K562 (cell line): ENCODE results near the gene NFIB. TPM values are rescaled to one million over a fixed set of nuclear protein-coding genes. Genes with fewer than 3 reads are reported as not detected.

Experiments used
- ATAC-seq: fragments of 200-7000 bp; cut with Tn5 transposase; 3 replicates; pipeline ENCODE4 v1.9.1; 2020; ENCODE audit warnings: moderate library complexity
- BruUV-seq: library from RNA; stranded (reverse); fragments of 400-500 nt; replicated peaks from 2 replicates; lab custom pipeline; 2021; lab: Mats Ljungman, UMichigan
- CTCF ChIA-PET: fragments of 300-600 bp; formaldehyde crosslinking; extraction: SDS; loops from one replicate; lab custom pipeline; 2021; ENCODE audit warnings: low intra/inter-chr PET ratio; lab: Yijun Ruan, JAX
- POLR2A ChIA-PET: fragments of 300-600, 350-650 bp; sonication (Branson Sonifier 250); formaldehyde crosslinking; extraction: SDS; loops from one replicate; lab custom pipeline; 2021; ENCODE audit warnings: antibody characterized with exemption, inconsistent platforms; lab: Yijun Ruan, JAX
- DNase-seq, 4 experiments: peaks; one replicate each; pipeline versions ENCODE4 v3.0.0 to v3.0.0-alpha.2; 2011 to 2018; ENCODE audit warnings: low spot score in 3 of 4, mixed read lengths in 3 of 4; ENCODE audit errors: extremely low read depth in 1 of 4
- FAIRE-seq: peaks from 2 replicates; lab custom pipeline; 2011; peaks lifted over from hg19 to GRCh38; lab: Jason Lieb, UNC
- H2AFZ ChIP-seq: 2 replicates; pipeline ENCODE4 v1.6.0; 2011; ENCODE audit warnings: low read depth, low read length, control low read depth, inconsistent platforms
- H3K27ac ChIP-seq: fragments of 200-600 bp; 3 replicates; pipeline ENCODE4 v1.8.0; 2011; ENCODE audit warnings: low read depth, mild to moderate bottlenecking, control low read depth, inconsistent platforms, low read length, moderate library complexity, mixed read lengths; ENCODE audit errors: extremely low read depth
- H3K27me3 ChIP-seq, 2 experiments: fragments of 300-600 bp in 1 of 2; 2 replicates in 1 of 2; 3 replicates in 1 of 2; pipeline versions ENCODE4 v1.6.0 to v1.8.0; 2011; ENCODE audit warnings: inconsistent platforms in 2 of 2, low read length in 2 of 2, mild to moderate bottlenecking in 1 of 2, mixed read lengths in 1 of 2, moderate library complexity in 1 of 2; ENCODE audit not compliant: control insufficient read depth in 2 of 2, insufficient read depth in 2 of 2
- H3K36me3 ChIP-seq: fragments of 300-600 bp; 3 replicates; pipeline ENCODE4 v1.8.0; 2011; ENCODE audit warnings: mild to moderate bottlenecking, low read length, inconsistent platforms; ENCODE audit not compliant: control insufficient read depth, insufficient read depth
- H3K4me1 ChIP-seq, 2 experiments: fragments of 200-600 bp in 1 of 2; replicated peaks in 1 of 2; 2 replicates in 1 of 2; 3 replicates in 1 of 2; pipeline versions ENCODE4 v1.5.1 to v1.8.0; 2011; ENCODE audit warnings: inconsistent platforms in 2 of 2, low read length in 2 of 2, mild to moderate bottlenecking in 1 of 2, mixed read lengths in 1 of 2, moderate library complexity in 1 of 2; ENCODE audit not compliant: control insufficient read depth in 2 of 2, insufficient read depth in 2 of 2
- H3K4me2 ChIP-seq: 2 replicates; pipeline ENCODE4 v1.6.1; 2011; ENCODE audit warnings: low read length, control low read depth, inconsistent platforms, mixed read lengths; ENCODE audit not compliant: insufficient read depth
- H3K4me3 ChIP-seq: fragments of 200-600 bp; sonication (generic), shearing (Covaris generic); 2 replicates; pipeline ENCODE4 v1.5.1; 2016; ENCODE audit warnings: control low read depth, inconsistent platforms
- H3K79me2 ChIP-seq: fragments of 200-600 bp; 3 replicates; pipeline ENCODE4 v1.8.0; 2011; ENCODE audit warnings: low read length, inconsistent platforms; ENCODE audit not compliant: control insufficient read depth, insufficient read depth
- H3K9ac ChIP-seq, 2 experiments: 2 replicates each; pipeline versions ENCODE4 v1.6.0 to v1.6.1; 2011; ENCODE audit warnings: low read depth in 2 of 2, low read length in 2 of 2, control low read depth in 1 of 2, inconsistent platforms in 1 of 2, mild to moderate bottlenecking in 1 of 2, mixed read lengths in 1 of 2; ENCODE audit not compliant: insufficient read depth in 1 of 2
- H3K9me1 ChIP-seq: one replicate; pipeline ENCODE4 v1.6.0; 2011; ENCODE audit warnings: inconsistent platforms, mild to moderate bottlenecking, low read length, moderate library complexity; ENCODE audit not compliant: control insufficient read depth, insufficient read depth
- H3K9me3 ChIP-seq: replicated peaks from 2 replicates; pipeline ENCODE4 v1.5.1; 2011; ENCODE audit warnings: low read depth, low read length, inconsistent platforms; ENCODE audit not compliant: control insufficient read depth, insufficient read depth
- H4K20me1 ChIP-seq: replicated peaks from 2 replicates; pipeline ENCODE4 v1.6.1; 2011; ENCODE audit warnings: low read length, inconsistent platforms, mixed read lengths; ENCODE audit not compliant: control insufficient read depth, insufficient read depth
- ADNP ChIP-seq: fragments of 200-800 bp; sonication (Bioruptor generic); IDR thresholded peaks from 2 replicates; pipeline ENCODE4 v1.6.1; 2016; ENCODE audit warnings: missing genetic modification characterization, missing compliant biosample characterization
- BRD4 ChIP-seq: fragments of 200-600 bp; sonication (generic); IDR thresholded peaks from 2 replicates; pipeline ENCODE4 v1.6.1; 2017; ENCODE audit warnings: inconsistent platforms
- CTBP1 ChIP-seq: fragments of 450-650 bp; IDR thresholded peaks from 2 replicates; pipeline ENCODE4 v1.6.1; 2016; ENCODE audit warnings: borderline replicate concordance
- DIDO1 ChIP-seq: fragments of 450-650 bp; IDR thresholded peaks from 2 replicates; pipeline ENCODE4 v1.6.1; 2016; ENCODE audit warnings: low read depth, missing biosample characterization, missing genetic modification characterization
- ILF3 ChIP-seq: fragments of 450-650 bp; IDR thresholded peaks from 2 replicates; pipeline ENCODE4 v1.6.1; 2018; ENCODE audit warnings: antibody characterized with exemption, mild to moderate bottlenecking, moderate library complexity, borderline replicate concordance
- NFATC3 ChIP-seq: fragments of 450-650 bp; IDR thresholded peaks from 2 replicates; pipeline ENCODE4 v1.6.1; 2017; ENCODE audit warnings: mild to moderate bottlenecking
- WHSC1 ChIP-seq: IDR thresholded peaks from one replicate; pipeline ENCODE4 v1.6.1; 2012; ENCODE audit warnings: low read length, control low read depth, inconsistent platforms
- WGBS: fragments of 100-300 bp; shearing (Covaris generic); methylation state at CpG from one replicate; pipeline ENCODE4 v1.1.6; 2016; ENCODE audit warnings: low coverage, mixed read lengths; ENCODE audit not compliant: insufficient coverage; ENCODE audit errors: missing lambda C conversion rate; 5-methylcytosine and 5-hydroxymethylcytosine counted together
- in situ Hi-C: fragments of 300-500 bp; cut with MboI; formaldehyde crosslinking; loops from 4 replicates; pipeline ENCODE4 v1.15.0; 2018; ENCODE audit warnings: inconsistent platforms, mixed read lengths
- intact Hi-C: fragments of 100-400 bp; cut with micrococcal nuclease; formaldehyde crosslinking; loops from 2 replicates; pipeline ENCODE4 v1.14.2; 2022
- polyA plus RNA-seq, 8 experiments: library from polyadenylated mRNA; depleted of rRNA in 4 of 8; stranded (reverse) in 5 of 8; unstranded in 3 of 8; fragments of >200 nt; fragmentation: Nextera tagmentation in 2 of 8; fragmentation: Illumina TruSeq in 1 of 8; extraction: Ambion mirVana in 2 of 8; extraction: Trizol in 1 of 8; gene quantifications; 2 replicates each; pipeline versions ENCODE4 v1.2.1 to v1.2.3, GENCODE V29; 2011 to 2014; ENCODE audit warnings: inconsistent platforms in 1 of 8, missing spikeins in 1 of 8
- total RNA-seq, 7 experiments: library from RNA; depleted of rRNA in 6 of 7; stranded (reverse); fragments of >200 nt in 6 of 7; fragmentation: Illumina TruSeq in 2 of 7; extraction: Trizol in 2 of 7; gene quantifications; 2 replicates each; pipeline versions ENCODE4 v1.2.1 to v1.2.3, GENCODE V29; 2011 to 2021; ENCODE audit warnings: low replicate concordance in 1 of 7
- TF ChIP-seq, protein P1 (sequence below): fragments of 450-650 bp; IDR thresholded peaks from one replicate; pipeline ENCODE4 v1.6.1; 2018; ENCODE audit warnings: mild to moderate bottlenecking, moderate library complexity; ENCODE audit not compliant: partially characterized antibody

NFIB gene
- total and polyA plus RNA-seq, 9 of the 15 experiments (the other 6 are each of a cell fraction or from before 2014, with no cell fraction given), result 1.2 to 3.3 (median 1.9) TPM

DNA sequence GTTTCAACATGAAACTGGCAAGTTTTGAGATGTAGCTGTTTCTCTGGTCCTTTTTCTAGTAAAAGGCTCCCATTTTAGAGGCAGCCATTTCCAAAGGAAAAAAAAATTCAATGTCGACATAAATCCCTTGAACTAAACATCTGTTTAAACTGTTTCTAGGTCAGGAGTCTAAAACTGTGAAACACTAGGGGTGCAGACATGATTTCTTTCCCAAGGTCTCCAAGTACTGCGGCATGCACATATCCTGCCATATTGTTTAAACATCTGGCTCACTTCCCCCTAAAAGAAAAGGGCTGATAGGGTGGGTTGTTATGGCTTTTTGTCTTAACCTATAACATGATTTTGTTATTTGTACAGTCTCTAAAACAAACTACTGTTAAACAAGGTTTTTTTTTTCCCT lies 51.1 kb downstream of the NFIB start:
- H3K9me1 ChIP-seq, result no peaks in the 10 kb centered on the region
- TF ChIP-seq DIDO1 (tag) (no peak), ADNP (tag) (no peak), BRD4 (no peak), WHSC1 (no peak), CTBP1 (no peak), NFATC3 (no peak), ILF3 (no peak)
- H2AFZ ChIP-seq, result no peak overlapping the region
- ChIA-PET POLR2A (no interaction called here), CTCF (no interaction called here)
- WGBS, result 6% methylated on average over 2 of the region's 2 CpGs
- H3K79me2 ChIP-seq, result no peaks in the 10 kb centered on the region
- H3K4me3 ChIP-seq, result no peak overlapping the region
- no peak overlapping the region for H3K4me2 ChIP-seq
- no peak for ATAC-seq
- H3K4me1 ChIP-seq, result no peaks in the 10 kb centered on the region
- FAIRE-seq, result no peak
- H4K20me1 ChIP-seq, result no peaks in the 10 kb centered on the region
- no peaks in the 10 kb centered on the region; a peak in 1 of 5 replicates for H3K27me3 ChIP-seq
- no peaks in the 10 kb centered on the region for H3K36me3 ChIP-seq
- in situ Hi-C loops (no loop called here), intact Hi-C loops (no loop called here)
- H3K27ac ChIP-seq, result no peak overlapping the region
- no TSS peak for BruUV-seq
- DNase-seq, result no peak
- H3K9me3 ChIP-seq, result no peaks in the 10 kb centered on the region
- H3K9ac ChIP-seq, result no peak overlapping the region

DNA sequence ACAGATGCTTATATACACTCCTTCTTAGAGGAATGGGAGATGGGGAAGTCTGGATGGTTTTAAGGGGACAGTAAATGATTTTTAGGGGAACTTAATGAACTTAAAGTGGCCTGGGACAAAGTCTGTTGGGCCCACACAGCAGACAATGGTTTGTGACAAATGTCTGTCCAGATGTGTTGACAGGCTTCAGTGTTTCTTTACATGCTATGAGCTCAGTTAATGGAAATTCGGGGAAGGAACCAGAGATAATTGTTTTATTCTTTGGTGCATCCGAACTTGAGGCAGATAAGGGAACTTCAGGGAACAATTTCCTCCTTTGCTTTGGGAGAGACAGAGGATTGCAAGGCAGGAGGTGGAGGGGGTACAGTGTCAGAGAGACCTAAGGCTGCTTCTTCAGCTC lies 52.3 kb downstream of the NFIB start:
- 0% methylated on average over 2 of the region's 2 CpGs for WGBS
- Histone ChIP-seq H4K20me1 (no peaks in the 10 kb centered on the region), H3K9ac (no peak overlapping the region), H3K4me1 (no peaks in the 10 kb centered on the region), H3K9me3 (no peaks in the 10 kb centered on the region), H3K27ac (no peak overlapping the region), H3K27me3 (no peaks in the 10 kb centered on the region; a peak in 1 of 5 replicates), H3K4me3 (no peak overlapping the region), H3K9me1 (no peaks in the 10 kb centered on the region), H3K79me2 (no peaks in the 10 kb centered on the region), H2AFZ (no peak overlapping the region), H3K36me3 (no peaks in the 10 kb centered on the region), H3K4me2 (no peak overlapping the region)
- in situ Hi-C loops, result no loop called here
- TF ChIP-seq, protein P1, sequence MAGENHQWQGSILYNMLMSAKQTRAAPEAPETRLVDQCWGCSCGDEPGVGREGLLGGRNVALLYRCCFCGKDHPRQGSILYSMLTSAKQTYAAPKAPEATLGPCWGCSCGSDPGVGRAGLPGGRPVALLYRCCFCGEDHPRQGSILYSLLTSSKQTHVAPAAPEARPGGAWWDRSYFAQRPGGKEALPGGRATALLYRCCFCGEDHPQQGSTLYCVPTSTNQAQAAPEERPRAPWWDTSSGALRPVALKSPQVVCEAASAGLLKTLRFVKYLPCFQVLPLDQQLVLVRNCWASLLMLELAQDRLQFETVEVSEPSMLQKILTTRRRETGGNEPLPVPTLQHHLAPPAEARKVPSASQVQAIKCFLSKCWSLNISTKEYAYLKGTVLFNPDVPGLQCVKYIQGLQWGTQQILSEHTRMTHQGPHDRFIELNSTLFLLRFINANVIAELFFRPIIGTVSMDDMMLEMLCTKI, result no peak
- ChIA-PET CTCF (no interaction called here), POLR2A (no interaction called here)
- ATAC-seq (no peak), DNase-seq (no peak), FAIRE-seq (no peak)
- intact Hi-C loops, result no loop called here
- no TSS peak for BruUV-seq
